ENCODE results near the gene MGLL.
"Not testable (repeated sequence)": the region's sequence is repeated elsewhere in the genome, so short reads cannot be mapped to it uniquely, and the experiment has no call there.

MGLL gene

DNA sequence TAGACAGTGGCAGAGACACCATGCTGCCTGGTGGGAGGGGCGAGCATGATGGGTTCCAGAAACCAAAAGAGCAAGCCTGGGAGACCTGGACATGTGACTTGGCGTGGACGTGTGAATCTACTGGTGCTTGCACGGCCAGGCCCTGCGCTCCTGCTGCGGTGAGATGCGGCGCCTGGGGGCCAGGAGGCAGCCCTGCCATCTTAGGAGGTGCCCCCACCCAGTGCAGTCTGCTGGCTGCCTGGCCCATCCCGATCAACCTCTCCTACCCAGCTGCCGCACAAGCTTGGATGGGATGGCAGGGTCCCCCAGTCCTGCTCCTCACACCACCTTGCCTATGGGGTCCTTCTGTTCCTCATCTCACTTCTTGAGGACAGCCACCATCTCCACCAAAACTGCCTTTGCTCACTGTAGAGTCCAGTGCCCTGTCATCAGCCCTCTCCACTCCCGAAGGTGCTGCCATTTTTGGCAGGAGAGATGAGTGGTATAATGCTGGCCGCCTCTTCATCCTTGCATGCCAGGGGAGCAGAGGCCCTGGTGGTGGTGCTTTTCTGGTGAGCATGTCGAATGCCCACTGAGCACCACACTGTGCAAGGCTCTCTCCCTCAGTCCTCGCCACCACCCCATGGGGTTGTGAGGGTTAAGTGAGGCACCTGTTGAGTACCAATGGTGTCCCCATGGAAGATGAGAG is 152.6 kb downstream of the MGLL start:
- DNase-seq: no peak

DNA sequence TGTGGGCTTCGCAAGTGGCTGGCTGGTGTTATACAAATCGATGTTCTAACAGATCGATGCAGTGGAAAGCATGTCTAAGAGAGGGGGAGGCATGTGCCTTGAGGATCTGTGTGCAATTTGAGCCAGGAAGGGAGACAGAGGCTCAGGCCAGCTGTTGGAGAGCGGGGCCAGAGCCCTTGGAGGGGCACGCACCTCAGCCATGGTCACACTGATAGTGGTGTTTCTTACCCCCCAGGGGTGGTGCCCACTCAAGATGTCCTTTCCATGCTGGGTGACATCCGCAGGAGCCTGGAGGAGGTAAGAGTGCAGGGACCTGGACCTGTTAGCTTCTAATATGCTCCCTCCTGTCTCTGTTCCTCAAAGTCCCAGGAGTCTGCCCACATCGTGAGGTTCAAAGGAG is 153.4 kb downstream of the MGLL start:
- no peak for DNase-seq

DNA sequence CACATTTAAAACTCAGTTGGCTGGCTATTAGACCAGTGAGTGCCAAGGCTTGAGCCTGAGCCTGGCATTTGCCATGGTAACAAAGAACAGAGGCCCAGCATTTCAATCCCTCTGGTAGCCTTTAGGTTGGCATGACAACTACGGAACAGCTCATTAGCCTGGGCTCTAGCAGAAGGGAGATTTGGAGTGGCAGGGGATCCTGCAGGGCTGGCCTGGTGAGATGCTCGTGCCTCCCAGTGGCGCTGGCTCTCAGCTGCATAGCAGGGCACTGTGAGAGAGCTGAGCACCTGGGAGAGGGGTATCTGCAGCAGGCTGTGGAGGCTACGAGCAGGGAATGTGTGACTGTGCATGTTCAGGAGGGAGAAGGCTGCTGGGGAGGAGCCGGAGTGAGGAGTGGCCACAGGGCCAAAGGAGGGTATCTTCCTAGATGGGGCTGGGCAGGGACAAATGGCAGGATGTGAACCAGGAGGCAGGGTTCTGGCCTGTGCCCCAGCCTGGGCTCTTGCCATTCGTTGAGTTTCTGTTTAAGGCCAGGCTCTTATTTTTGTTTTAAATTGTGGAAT is 155.1 kb downstream of the MGLL start:
- no peak for DNase-seq

DNA sequence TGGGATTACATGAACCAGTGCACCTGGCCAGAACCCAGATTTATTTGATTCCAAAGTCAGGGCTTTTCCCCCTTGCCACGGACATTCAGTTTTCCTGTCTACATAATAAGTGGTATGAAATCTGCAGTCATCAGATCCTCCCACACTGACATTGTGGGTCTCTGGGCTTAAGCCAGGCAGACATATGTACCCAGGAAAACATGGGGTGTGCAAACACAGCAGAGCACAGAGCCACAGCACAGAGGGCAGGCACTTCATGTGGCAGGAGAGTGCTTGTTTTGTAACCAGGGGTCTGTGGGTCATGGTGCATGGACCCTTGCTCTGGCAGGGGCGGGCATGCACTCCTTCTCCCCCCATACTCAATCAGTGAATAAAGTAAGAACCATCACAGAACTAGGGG is 155.6 kb downstream of the MGLL start:
- no peak for DNase-seq

DNA sequence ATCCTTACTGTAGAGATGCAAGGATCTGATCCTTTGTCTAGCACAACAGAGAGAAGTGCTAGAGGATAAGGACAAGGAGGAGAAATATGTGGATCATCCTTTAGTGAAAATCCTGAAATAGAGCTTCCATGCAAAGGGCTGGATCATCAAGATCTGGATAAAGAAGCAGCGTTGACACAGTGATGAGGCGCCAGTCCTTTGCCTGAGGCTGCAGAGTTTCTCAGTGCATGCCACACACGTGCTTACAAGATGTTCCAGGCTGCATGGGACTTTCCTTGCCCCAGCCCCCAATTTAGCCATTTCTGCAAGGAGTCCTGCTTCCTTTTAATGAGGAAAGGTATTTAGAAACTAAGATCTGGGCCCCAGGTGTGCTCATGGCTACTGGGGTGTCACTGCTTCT is 156.7 kb downstream of the MGLL start:
- no peak for DNase-seq

DNA sequence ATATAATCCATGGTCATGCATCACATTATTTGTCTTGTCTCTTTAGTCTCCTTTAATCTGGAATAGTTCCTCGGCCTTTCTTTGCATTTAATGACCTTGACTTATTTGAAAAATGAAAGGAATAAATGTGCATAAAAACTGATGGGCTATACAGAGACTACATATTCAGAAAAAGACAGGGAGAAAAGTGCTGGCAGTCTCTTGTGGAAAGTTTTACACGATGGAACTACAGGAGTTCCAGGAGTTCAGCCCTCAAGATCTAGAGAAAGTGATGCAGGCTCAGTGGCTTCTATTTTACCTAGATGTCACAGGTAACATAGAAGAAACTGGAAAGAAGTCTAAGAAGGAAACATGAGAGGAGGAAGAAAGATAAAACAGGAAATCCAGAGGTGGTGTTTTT is 157.2 kb downstream of the MGLL start:
- no peak for DNase-seq

DNA sequence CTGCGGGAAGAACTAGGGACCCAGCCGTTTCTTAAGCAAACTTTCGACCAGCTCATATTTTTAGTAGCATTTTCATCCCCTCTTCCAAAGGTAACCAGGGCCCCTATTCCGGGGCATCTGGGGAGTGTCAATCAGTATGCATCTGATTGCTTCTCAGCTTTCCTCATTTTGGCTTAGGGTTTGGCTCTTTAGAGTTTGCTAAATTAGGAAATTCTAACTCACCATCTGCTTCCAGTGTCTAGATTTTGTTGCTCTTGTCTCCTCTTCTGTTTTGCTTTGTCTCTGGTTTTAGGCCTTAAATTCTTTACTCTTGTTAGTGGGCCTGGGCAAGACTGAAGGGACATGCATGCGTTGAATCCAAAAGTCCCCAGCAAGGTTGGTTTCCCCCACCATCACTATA is 159.2 kb downstream of the MGLL start:
- DNase-seq: no peak

DNA sequence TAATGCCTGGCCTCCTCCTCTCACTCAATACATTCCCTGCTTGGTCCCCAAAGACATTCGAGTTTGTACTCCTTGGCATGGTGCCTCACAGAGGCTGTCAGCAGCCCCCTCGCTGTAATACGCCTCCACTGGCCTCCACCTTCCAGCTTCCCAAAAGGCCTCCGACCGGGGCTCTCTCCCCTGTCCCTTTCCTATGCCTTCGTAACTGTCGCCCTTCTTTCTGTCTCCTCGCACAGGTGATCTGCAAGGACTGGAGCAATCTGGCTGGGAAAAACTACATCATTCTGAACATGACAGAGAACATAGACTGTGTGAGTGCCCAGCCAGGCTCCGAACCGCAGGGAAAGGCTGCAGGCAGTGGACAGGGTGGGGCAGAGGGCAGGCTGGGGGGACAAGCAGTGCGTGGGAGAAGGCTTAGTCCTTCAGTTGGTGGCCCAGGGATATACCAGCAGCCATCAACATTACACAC is 160.3 kb downstream of the MGLL start:
- no peak for DNase-seq

DNA sequence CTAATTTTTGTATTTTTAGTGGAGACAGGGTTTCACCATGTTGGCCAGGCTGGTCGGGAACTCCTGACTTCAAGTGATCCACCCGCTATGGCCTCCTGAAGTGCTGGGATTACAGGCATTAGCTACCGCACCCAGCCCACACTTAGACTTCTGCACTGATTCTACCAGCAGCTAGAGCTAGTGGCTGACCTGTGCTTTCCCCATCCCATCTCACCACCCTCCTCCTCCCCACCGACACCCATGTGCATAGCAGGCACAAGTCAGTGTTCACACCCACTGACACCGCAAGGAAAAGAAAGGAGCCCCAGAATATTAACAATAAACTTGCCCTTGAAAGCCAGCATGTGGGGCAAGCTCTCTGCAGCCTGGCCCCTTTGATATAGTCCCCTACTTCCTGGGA is 160.7 kb downstream of the MGLL start:
- DNase-seq: no peak

DNA sequence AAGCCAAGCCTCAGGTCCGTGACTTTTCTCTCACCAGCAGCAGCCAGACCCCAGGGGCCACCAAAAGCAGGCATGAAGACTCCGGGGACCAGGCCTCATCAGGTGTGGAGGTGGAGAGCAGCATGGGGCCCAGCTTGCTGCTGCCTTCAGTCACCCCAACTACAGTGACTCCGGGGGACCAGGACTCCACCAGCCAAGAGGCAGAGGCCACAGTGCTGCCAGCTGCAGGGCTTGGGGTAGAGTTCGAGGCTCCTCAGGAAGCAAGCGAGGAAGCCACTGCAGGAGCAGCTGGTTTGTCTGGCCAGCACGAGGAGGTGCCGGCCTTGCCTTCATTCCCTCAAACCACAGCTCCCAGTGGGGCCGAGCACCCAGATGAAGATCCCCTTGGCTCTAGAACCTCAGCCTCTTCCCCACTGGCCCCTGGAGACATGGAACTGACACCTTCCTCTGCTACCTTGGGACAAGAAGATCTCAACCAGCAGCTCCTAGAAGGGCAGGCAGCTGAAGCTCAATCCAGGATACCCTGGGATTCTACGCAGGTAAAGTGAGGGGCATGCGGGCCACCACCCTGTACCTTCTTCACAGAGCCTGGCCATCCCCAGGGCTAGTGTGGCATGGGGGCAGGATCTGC is 161.6 kb downstream of the MGLL start:
- DNase-seq: no peak

DNA sequence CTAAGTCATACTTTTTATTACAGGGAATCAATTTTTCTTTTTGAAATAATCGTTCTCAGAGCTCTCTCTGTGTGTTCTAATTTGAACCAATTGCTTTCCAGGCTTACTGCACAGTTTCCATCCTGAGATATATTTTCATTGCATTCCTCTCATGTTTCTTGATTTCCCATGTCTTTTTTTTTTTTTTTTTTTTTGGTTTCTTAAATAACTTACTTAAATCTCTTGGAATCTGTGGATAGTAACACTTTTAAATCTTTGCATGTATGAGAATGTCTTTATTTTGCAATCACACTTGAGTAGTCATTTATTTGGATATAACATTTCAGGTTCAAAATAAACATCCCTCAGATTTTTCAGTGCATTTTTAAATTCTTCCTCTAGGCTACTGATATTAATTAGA is 164.1 kb downstream of the MGLL start:
- no peak for DNase-seq

DNA sequence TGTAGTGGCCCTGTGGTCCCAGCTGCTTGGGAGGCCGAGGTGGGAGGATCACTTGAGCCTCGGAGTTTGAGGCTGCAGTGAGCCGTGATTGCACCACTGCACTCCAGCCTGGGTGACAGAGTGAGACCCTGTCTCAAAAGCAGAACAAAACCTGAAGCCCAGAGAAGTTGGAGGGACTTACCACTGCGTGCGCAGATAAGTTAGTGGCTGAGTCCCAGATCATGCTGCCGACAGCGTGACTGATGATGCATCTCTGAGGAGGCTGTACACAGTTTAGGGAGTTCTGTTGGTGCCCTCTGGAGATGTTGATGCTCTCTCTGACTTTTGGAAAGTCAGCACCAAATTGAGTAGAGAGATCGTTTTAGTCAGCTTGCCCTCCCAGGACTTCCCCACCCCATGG is 165.4 kb downstream of the MGLL start:
- DNase-seq: no peak

DNA sequence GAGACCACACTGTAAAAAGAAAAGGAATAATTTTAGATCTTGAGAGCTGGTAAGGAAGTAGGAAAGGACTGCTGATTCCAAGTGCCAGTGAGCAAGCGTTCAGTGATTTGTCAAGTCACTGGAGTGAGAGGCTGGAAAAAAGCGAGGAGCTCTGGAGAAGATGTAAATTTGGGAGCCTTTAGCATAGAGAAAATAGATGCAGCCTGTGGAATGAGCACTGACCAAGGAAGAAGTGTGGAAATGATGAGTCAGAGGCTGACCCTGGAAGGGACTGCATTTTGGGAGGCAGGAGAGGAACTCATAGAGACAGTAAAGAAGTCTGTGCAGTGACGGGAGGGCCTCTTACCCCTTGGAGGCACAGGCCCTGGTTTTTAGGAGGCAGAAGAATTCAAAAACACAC is 166.7 kb downstream of the MGLL start:
- DNase-seq: no peak

DNA sequence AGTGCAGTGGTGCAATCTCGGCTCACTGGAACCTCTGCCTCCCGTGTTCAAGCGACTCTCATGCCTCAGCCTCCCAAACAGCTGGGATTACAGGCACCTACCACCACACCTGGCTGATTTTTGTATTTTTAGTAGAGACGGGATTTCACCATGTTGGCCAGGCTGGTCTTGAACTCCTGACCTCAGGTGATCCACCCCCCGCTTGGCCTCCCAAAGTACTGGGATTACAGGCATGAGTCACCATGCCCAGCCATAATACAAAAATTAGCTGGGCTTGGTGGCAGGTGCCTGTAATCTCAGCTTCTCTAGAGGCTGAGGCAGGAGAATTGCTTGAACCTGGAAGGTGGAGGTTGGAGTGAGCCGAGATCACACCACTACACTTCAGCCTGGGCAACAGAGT is 167.3 kb downstream of the MGLL start:
- DNase-seq: not testable (repeated sequence)

DNA sequence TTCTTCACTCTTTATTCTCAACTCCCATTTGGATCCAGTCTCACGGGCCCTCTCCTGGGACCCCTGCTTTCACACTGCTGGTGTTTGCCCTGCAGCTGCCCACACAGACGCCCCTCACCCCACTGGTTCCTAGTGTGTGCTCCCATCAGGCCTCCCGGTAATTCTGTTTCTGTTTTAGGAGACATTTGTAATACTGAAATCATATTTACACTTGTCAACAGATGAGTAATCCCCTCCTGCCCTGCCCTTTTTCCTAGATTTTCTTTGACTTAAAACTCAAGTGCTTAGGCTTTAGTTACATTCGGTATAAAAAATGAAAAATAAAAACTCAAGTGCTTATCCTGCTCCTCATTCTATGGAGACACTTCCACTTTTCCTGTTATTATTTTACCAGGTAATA is 167.9 kb downstream of the MGLL start:
- no peak for DNase-seq

DNA sequence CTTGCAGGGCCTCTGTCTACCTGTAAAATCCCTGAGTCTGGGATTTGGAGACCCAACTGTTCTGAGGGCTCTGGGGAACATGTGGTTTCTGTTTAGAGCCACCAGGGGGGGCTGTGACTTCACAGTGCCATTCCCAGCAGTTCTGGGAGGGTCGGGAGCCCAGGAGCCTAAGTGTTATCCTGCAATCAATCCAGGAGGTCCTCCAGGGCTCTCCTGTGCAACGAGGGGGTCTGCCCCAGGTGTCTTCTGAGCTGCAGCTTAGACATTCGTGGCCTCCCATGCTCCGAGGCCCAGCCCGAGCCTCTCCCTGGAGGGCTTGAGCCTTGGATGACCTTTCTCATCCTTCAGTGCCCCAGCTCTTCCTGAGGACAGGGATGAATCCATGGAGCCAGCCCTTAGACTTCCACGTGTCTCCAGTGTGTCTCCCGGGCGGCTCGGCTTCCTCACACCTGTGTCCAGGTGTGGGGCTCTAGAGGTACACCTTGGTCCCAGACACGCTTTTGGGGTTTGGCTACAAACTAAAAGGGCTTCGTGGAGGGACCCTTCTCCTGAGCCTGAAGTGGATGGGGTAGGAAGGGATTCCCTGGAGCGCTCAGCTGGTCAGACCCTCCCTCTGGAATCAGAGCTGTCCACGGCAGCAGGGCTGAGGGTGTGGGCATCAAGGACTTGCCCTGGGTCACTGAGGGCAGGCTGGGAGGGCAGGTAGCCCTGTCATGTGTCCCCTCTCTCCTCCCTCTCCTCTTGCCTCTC is 169.9 kb downstream of the MGLL start:
- DNase-seq: peak; percentile 44

DNA sequence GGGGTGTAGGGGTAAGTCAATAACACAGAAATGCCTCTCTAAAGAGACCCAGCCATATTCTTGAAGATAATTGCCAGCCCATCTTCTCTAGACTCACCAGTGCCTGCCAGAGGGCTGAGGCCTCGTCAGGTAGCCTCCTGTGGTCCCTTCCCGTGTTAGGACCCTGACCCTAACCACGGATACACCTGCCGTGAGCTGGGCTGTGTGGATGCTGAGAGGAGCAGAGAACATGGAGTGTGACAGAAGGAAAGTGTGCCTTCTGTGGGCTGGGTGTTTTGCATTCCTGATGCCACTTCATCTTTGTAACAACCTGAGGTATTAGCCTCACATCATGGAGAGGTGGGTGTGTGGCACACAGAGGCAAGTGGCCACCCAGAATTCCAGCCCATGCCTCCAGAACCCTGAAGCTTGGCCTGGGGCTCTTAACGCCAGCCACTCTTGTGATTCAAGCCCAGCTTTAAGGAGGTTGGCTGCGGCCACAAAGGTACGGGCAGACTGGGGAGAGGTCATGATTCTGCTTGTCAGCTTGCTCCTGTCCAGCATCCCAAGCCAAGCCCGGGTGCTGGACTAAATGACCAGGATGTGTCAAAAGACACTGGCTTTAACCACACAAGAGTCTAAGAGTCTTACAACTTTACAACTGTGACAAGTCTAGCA is 170.7 kb downstream of the MGLL start:
- no peak for DNase-seq

DNA sequence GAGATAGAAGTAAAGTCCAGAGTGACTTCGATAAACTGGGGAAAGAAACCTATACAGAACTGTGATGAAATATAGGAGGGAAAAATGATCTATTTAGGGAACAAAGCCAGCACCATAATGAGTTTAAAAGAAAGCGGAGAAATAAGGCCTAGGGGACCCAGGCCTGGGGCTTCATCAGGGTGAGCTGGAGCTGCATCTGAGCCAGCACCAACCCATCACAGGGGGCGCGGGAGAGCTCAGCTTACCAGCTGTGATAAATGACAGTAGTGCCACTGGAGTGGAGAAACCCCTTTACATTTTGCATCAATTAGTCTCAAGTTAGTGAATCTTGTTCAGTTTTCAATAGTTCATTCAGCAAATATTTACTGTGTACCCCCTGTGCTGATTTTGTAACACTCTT is 172.1 kb downstream of the MGLL start:
- DNase-seq: no peak

DNA sequence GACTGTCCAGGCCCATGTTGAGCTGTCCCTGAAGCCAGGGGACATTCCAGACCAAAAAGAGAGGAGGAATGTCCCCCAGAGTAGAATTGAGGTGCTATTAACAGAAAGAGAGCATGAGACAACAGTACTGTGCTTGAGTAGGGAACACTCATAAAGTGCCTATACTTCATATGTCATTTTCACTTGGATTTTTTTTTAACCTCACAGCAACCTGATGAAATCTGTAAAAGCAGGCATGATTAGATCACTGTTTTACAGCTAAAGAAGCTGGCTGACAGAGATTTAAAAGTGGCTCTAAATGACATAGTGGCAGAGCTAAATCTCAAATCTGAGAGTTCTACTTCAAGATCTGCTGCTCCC is 174.5 kb downstream of the MGLL start:
- DNase-seq: no peak

DNA sequence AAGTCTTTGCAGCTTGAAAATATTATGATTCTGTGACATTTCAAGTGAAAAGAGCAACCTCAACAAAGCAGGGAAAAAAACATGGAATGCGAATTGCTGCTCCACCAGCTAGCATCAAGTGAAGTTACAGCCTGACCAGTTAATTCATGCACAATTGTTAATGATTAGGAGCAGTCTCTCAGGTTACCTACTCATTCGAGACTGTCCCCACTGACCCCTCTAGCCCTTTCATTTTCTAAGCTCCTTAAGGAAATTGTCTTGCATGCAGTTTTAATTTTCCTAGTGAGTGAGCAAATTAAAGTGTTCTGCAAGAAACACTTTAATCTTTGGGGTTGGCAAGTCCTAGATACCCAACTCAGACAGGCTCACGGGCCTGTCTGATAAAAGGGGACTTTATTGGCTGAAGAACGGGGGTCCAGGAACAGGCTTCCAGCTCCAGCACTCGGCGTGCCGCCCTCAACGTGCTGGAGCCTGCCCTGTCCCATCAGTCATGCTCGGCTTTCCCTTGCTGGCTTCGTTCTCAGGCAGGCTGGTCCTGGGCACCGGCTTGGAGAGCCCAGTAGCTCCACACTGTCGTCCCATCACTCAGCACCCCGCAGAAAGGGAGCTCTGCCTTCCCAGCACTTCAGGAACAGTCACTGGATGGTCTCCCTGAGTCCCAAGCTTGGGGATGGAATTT is 175.0 kb downstream of the MGLL start:
- DNase-seq: no peak

DNA sequence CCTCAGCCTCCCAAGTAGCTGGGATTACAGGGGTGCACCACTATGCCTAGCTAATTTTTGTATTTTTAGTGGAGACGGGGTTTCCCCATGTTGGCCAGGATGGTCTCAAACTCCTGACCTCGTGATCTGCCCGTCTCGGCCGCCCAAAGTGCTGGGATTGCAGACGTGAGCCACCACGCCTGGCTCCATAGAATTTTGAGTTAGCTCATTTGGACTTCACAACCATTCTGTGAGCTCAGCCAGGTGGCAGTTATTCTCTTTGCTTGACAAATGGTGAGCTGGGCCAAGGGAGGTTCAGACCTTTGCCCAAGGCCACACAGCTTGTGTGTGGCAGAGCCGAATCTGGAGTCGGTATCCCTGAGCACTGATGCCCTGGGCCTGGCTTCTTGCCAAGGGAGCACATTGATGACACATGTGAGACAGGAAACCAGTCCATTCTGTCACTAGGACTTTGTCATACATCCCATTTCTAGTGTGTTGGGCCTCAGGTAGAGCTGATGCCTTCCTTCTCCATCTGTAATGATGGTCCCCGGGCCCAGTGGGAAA is 175.7 kb downstream of the MGLL start:
- DNase-seq: no peak

DNA sequence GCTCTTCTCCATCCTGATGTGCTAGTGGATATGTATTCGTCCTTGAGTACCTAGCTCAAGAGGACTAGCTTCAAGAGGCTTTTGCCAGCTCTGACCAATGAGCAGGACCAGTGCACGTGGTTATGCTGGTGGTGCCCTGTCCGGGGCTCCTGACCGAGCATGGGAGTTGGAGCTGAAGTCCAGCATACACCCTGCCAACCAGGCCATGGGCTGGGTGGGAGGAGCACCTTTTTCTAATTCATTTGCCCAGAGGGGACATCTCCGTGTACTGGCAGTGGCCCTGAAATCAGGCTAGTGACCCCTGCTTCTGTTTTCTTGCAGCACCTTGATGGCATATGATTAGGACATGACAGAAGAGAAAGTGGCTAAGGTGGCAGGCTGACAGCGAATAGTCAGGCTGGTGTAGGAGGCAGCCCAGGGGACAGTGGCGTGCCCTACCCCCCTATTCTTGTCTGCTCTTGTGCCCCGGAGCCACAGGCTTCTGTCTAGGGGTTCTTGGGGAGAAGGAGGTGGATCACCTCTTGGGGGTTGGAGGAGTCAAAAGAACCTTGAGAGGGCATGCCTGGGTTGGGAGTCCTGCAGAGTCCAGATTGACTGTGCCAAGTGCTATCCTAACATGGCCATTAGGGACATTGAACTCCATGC is 176.8 kb downstream of the MGLL start:
- DNase-seq: no peak

All from activated T-cell treated with anti-CD3 and anti-CD28 coated beads, Interleukin-2, amount 50 U/mL, for 1 hour (primary cell).